CD4-positive, alpha-beta memory T cell (primary cell): Measurements from ENCODE around the gene WARS2. TPM values are rescaled to one million over a fixed set of nuclear protein-coding genes. Genes with fewer than 3 reads are reported as not detected.

Experiments used
- CTCF ChIA-PET: fragments of 350-600 bp; sonication (Branson Sonifier 250); formaldehyde crosslinking; loops from one replicate; lab custom pipeline; 2021; ENCODE audit warnings: inconsistent platforms; ENCODE audit not compliant: partially characterized antibody; lab: Charles Lee
- POLR2A ChIA-PET: fragments of 350-600 bp; sonication (Branson Sonifier 250); formaldehyde crosslinking; loops from one replicate; lab custom pipeline; 2021; ENCODE audit not compliant: partially characterized antibody; lab: Charles Lee
- DNase-seq, 5 donors: peaks; one replicate each; pipeline versions ENCODE4 v3.0.0 to v3.0.0-alpha.2; 2020 to 2022; ENCODE audit warnings: mixed read lengths in 1 of 5
- H3K27ac ChIP-seq: one replicate; pipeline ENCODE4 v1.7.0; 2013; ENCODE audit warnings: low read depth, low read length
- H3K27me3 ChIP-seq: 2 replicates; pipeline ENCODE4 v1.7.0; 2013; ENCODE audit warnings: mild to moderate bottlenecking, low read length, moderate library complexity; ENCODE audit not compliant: insufficient read depth
- H3K36me3 ChIP-seq: 2 replicates; pipeline ENCODE4 v1.7.0; 2013; ENCODE audit warnings: mild to moderate bottlenecking, low read length, moderate library complexity; ENCODE audit not compliant: insufficient read depth
- H3K4me1 ChIP-seq: 2 replicates; pipeline ENCODE4 v1.7.0; 2013; ENCODE audit warnings: mild to moderate bottlenecking, low read length, moderate library complexity; ENCODE audit not compliant: insufficient read depth
- H3K4me3 ChIP-seq, 2 donors: one replicate each; pipeline ENCODE4 v1.7.0; 2013; ENCODE audit warnings: low read length in 2 of 2, mild to moderate bottlenecking in 1 of 2
- H3K9me3 ChIP-seq, 2 donors: one replicate each; pipeline ENCODE4 v1.7.0; 2013; ENCODE audit warnings: low read length in 2 of 2, control low read depth in 1 of 2; ENCODE audit not compliant: control insufficient read depth in 1 of 2
- H3K27ac Mint-ChIP-seq, 7 donors: one replicate each; pipeline ENCODE4 v1.8.0; 2020 to 2021; ENCODE audit warnings: mixed read lengths in 7 of 7, mild to moderate bottlenecking in 6 of 7, inconsistent platforms in 3 of 7, moderate library complexity in 3 of 7
- H3K27me3 Mint-ChIP-seq, 2 donors: one replicate each; pipeline ENCODE4 v1.8.0; 2020 to 2021; ENCODE audit warnings: mixed read lengths in 2 of 2
- H3K36me3 Mint-ChIP-seq, 2 donors: one replicate each; pipeline ENCODE4 v1.8.0; 2020 to 2021; ENCODE audit warnings: mixed read lengths in 2 of 2, inconsistent platforms in 1 of 2, mild to moderate bottlenecking in 1 of 2
- H3K4me1 Mint-ChIP-seq, 4 donors: one replicate each; pipeline ENCODE4 v1.8.0; 2020 to 2021; ENCODE audit warnings: mixed read lengths in 4 of 4, mild to moderate bottlenecking in 1 of 4
- H3K4me3 Mint-ChIP-seq, 8 donors: one replicate each; pipeline ENCODE4 v1.8.0; 2020 to 2021; ENCODE audit warnings: mixed read lengths in 8 of 8, mild to moderate bottlenecking in 7 of 8, moderate library complexity in 6 of 8, inconsistent platforms in 3 of 8
- H3K9me3 Mint-ChIP-seq, 8 donors: one replicate each; pipeline ENCODE4 v1.8.0; 2020 to 2021; ENCODE audit warnings: mixed read lengths in 8 of 8, mild to moderate bottlenecking in 5 of 8, inconsistent platforms in 3 of 8, moderate library complexity in 1 of 8
- intact Hi-C: fragments of 100-400 bp; cut with micrococcal nuclease; formaldehyde crosslinking; loops from one replicate; pipeline ENCODE4 v1.15.1; 2023
- polyA plus RNA-seq, 2 donors: library from polyadenylated mRNA; unstranded; fragments of 300-500 nt; fragmentation: Illumina TruSeq; gene quantifications; one replicate each; pipeline ENCODE4 v1.2.3, GENCODE V29; 2021
- total RNA-seq, 2 experiments: library from RNA; stranded (reverse); gene quantifications; one replicate each; pipeline ENCODE4 v1.2.3, GENCODE V29; 2021

WARS2 gene
- total and polyA plus RNA-seq, 4 experiments from 2014 or later, result 6.9 to 12.4 (median 10.4) TPM

DNA sequence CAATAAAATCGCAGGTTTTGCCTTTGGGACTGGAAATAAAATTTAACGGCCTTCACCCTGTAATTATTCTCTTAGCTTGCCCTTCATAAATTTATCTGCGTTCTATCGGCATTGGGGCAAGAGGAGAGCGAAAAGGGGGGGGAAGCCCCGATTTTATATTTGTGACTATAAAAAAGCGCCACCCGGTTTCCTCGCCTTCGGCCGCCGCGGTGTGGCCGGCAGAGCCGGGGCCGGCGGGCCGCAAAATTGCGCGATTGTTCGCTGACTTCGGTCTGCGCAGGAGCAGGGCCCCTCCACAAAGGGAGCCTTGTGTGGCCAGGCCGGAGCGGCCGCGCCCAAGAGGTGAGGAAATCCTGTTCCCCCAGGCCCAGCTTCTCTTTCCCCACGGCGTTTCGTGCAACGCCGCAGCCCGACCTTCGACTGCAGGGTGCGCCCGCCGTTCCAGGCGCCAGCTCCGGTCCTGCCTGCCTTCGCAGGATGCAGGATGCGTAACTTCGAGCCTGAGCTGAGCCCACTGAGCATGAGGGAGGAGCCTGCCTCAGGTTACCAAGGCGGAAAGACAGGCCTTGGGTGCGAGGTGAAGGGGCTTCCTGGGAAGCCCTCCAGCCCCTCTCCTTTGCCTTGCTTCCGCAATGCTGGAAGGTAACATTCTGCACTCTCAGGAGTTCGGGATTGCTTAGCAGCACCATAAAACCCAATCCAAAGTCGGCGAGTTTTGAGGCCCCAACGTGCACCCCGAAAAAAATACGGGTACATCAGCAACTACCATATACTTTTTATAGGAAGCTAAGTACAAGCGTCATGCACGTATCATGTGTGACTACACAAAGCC lies 147.4 kb downstream of the WARS2 start:
- H3K4me3 Mint-ChIP-seq, result no peak overlapping the region
- H3K27me3 ChIP-seq, result peaks cover 20% of the 10 kb centered on the region
- CTCF ChIA-PET, result interaction anchor here (1.4 kb wide), 1 partner anchor 15 kb away, joined by 3 read pairs; no protein-coding TSS in a partner anchor
- H3K27ac Mint-ChIP-seq, result no peak overlapping the region
- no peaks in the 10 kb centered on the region for H3K9me3 ChIP-seq
- H3K4me1 Mint-ChIP-seq, result peaks cover 0 to 5% (median 3%) of the 10 kb centered on the region in 4 donors
- H3K4me1 ChIP-seq, result no peaks in the 10 kb centered on the region
- H3K9me3 Mint-ChIP-seq, result peaks cover 0 to 44% (median 22%) of the 10 kb centered on the region in 8 donors
- POLR2A ChIA-PET, result no interaction called here
- H3K36me3 ChIP-seq, result no peaks in the 10 kb centered on the region
- no peak overlapping the region for H3K27ac ChIP-seq
- DNase-seq, result no peak
- H3K36me3 Mint-ChIP-seq, result peaks cover 0 to 1% of the 10 kb centered on the region in 2 donors
- intact Hi-C loops, result no loop called here
- H3K4me3 ChIP-seq, result no peak overlapping the region
- peaks cover 60 to 70% of the 10 kb centered on the region in 2 donors for H3K27me3 Mint-ChIP-seq

DNA sequence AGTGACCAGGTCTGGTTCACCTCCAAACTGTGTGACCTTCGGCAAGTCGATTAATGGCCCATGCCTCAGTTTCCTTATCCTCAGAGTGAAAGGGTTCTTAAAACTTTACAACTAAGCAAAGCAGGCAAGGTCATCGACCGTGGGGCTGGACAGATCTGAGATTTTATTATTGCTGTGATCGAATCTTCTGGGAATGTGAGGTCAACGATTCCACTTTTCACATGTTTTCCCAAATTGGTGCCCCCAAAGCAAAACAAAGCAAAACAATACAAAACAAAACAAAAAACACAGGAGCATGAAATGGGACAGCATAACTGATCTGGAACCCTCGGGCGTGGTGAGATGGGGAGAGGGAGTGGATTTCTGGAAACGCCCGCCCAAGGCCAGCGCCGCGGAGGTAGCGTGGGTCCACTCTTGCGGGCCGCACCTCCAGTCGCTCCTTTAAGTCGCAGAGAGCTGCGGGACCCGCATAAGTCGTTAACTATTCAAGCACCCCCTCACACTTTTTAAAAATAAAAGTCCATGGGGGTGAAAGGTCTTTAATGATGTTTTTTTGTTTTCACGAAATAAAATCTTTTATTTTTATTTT lies 148.1 kb downstream of the WARS2 start:
- peaks cover 0 to 42% (median 20%) of the 10 kb centered on the region in 8 donors for H3K9me3 Mint-ChIP-seq
- H3K4me3 ChIP-seq, result no peak overlapping the region
- H3K27ac Mint-ChIP-seq, result peak overlapping the region in 3 of 7 donors; percentile 40 to 59 (median 54)
- H3K27ac ChIP-seq, result no peak overlapping the region
- intact Hi-C loops, result no loop called here
- peaks cover 55 to 65% of the 10 kb centered on the region in 2 donors for H3K27me3 Mint-ChIP-seq
- H3K4me1 Mint-ChIP-seq, result peaks cover 0 to 6% (median 3%) of the 10 kb centered on the region in 4 donors
- no peak overlapping the region for H3K4me3 Mint-ChIP-seq
- H3K36me3 ChIP-seq, result no peaks in the 10 kb centered on the region
- no peak for DNase-seq
- H3K36me3 Mint-ChIP-seq, result peaks cover 0 to 1% of the 10 kb centered on the region in 2 donors
- ChIA-PET CTCF (interaction anchor here (1.4 kb wide), 1 partner anchor 16 kb away, joined by 3 read pairs; no protein-coding TSS in a partner anchor), POLR2A (no interaction called here)
- no peaks in the 10 kb centered on the region for H3K4me1 ChIP-seq
- no peaks in the 10 kb centered on the region for H3K9me3 ChIP-seq
- peaks cover 18% of the 10 kb centered on the region for H3K27me3 ChIP-seq

DNA sequence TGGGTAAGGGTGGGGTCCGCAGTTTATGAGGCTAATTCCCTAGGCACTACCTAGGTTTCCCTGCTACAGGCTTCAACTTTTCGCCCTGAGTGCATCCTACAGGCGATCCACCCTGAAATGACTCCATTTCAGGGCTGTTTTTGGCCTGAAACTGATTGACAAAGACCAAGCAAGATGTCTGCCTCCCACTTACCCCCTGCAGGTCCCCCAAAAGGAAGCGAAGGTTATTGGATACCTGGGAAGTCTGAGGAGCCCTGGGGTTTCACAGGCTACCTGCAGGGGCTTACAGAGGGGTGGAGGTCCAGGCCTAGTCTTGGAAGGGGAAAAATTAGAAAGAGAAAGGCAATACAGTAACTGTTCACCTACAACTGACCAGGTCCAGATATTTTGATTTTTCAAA lies 149.0 kb downstream of the WARS2 start:
- Histone ChIP-seq H3K27ac (no peak overlapping the region), H3K4me1 (peaks cover 5% of the 10 kb centered on the region), H3K4me3 (no peak overlapping the region), H3K36me3 (no peaks in the 10 kb centered on the region), H3K9me3 (no peaks in the 10 kb centered on the region), H3K27me3 (peaks cover 24% of the 10 kb centered on the region)
- Mint-ChIP-seq H3K27me3 (peaks cover 60 to 68% of the 10 kb centered on the region in 2 donors), H3K4me3 (no peak overlapping the region), H3K9me3 (peaks cover 0 to 47% (median 22%) of the 10 kb centered on the region in 8 donors), H3K36me3 (peaks cover 0 to 1% of the 10 kb centered on the region in 2 donors), H3K27ac (no peak overlapping the region), H3K4me1 (peaks cover 0 to 14% (median 9%) of the 10 kb centered on the region in 4 donors)
- DNase-seq, result no peak
- ChIA-PET POLR2A (no interaction called here), CTCF (no interaction called here)
- intact Hi-C loops, result no loop called here

DNA sequence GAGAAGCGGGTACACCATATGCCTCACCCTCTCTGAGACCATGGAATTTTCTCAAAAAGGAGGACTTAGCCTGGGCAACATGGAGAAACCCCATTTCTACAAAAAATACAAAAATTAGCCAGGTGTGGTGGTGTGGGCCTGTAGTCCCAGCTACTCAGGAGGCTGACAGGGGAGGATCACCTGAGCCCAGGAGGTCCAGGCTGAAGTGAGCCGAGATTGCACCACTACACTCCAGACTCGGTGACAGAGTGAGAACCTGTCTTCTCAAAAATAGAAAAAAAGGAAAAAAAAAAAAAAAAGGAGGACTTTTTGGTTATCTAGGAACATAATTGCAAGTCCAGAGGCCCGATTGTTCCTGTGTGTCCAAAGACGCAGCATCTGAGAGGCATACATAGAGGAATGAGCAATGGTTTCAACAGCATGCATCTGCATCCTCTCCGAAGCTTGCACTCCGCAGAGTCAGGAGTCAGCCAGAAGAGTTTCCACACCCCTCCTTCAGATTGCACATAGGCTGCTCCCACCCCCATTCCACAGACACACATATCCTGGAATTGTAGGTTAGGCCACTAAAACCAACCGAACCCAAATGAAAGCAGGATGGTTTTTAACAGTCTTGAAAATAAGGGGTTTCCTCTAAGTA lies 149.8 kb downstream of the WARS2 start:
- Mint-ChIP-seq H3K36me3 (peaks cover 0 to 1% of the 10 kb centered on the region in 2 donors), H3K9me3 (peaks cover 0 to 47% (median 25%) of the 10 kb centered on the region in 8 donors), H3K4me1 (peaks cover 6 to 22% (median 12%) of the 10 kb centered on the region in 4 donors), H3K4me3 (no peak overlapping the region), H3K27ac (no peak overlapping the region), H3K27me3 (peaks cover 62 to 74% of the 10 kb centered on the region in 2 donors)
- intact Hi-C loops, result no loop called here
- Histone ChIP-seq H3K36me3 (no peaks in the 10 kb centered on the region), H3K27me3 (peaks cover 33% of the 10 kb centered on the region), H3K27ac (no peak overlapping the region), H3K9me3 (no peaks in the 10 kb centered on the region), H3K4me3 (no peak overlapping the region), H3K4me1 (peaks cover 5% of the 10 kb centered on the region)
- CTCF ChIA-PET, result no interaction called here
- POLR2A ChIA-PET, result no interaction called here
- no peak for DNase-seq

DNA sequence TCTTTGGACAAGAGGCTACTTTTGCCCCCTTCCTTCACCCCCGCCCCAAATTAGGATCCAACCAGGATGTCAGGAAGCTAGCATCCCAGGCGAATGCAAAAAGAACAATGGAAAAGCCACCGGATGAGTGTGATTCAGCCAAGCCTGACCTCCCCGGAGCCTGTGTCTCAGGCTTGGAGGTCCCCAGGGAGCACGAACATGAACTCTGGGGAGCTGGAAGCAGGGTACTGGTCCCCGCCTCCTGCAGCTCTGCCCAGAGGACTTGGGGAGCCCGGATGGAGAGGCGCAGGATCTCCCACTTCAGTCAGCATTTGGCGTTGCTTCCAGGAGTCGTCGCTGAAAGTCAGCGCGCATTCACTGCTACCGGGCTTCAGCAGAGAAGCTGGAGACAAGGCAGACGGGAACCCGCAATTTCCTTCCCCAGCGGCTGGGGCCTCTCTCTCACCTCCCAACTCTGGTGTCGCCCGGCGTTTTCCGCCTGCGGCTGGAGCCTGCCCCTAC lies 150.5 kb downstream of the WARS2 start:
- peaks cover 0 to 53% (median 30%) of the 10 kb centered on the region in 8 donors for H3K9me3 Mint-ChIP-seq
- Histone ChIP-seq H3K27me3 (peaks cover 38% of the 10 kb centered on the region), H3K4me3 (no peak overlapping the region), H3K4me1 (peaks cover 6% of the 10 kb centered on the region), H3K36me3 (no peaks in the 10 kb centered on the region), H3K27ac (no peak overlapping the region), H3K9me3 (no peaks in the 10 kb centered on the region)
- H3K27ac Mint-ChIP-seq, result no peak overlapping the region
- no peak overlapping the region for H3K4me3 Mint-ChIP-seq
- peaks cover 6 to 28% (median 15%) of the 10 kb centered on the region in 4 donors for H3K4me1 Mint-ChIP-seq
- intact Hi-C loops, result no loop called here
- H3K36me3 Mint-ChIP-seq, result peaks cover 0 to 1% of the 10 kb centered on the region in 2 donors
- DNase-seq, result no peak
- ChIA-PET CTCF (no interaction called here), POLR2A (no interaction called here)
- H3K27me3 Mint-ChIP-seq, result peaks cover 63 to 75% of the 10 kb centered on the region in 2 donors

DNA sequence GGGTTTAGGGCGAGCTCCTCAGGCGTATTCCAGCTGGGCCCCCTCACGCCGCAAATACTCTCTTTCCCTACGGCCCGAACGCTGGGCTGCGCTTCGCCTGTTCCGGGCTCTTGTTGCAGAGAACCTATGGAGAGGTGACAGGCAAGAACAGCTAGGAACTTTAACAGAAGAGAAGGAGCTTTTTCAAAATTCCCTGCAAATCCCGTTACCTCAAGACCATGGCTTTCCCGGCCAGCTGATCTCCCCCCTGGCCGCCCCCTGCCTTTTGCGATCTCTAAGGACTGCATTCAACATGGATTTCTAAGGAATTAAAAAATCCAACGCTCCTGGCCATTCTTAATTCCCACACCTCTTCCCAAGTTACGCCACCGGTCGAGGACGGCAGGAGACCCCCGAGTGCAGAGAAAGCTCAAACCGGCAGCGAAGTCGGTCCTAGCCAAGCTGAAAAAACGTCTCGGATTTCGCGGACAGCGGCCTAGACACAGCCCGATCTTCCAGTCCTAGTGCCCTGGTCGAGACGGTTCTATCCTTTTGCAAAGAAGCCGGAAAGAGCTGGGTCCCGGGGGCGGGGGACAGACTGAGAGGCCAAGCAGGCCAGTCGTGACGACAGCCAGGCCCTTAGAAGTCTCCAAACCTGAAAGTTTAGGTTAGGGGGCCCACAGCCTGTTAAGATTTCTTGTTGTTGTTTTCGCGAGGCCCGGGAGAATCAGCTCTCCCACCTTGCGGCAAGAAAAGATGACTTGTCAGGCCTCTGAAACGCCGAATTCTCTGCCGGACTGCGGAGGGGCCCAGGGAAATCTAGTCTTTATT lies 151.2 kb downstream of the WARS2 start:
- Histone ChIP-seq H3K27me3 (peaks cover 36% of the 10 kb centered on the region), H3K9me3 (no peaks in the 10 kb centered on the region), H3K36me3 (no peaks in the 10 kb centered on the region), H3K27ac (no peak overlapping the region), H3K4me3 (no peak overlapping the region), H3K4me1 (peaks cover 12% of the 10 kb centered on the region)
- peaks cover 0 to 1% of the 10 kb centered on the region in 2 donors for H3K36me3 Mint-ChIP-seq
- H3K9me3 Mint-ChIP-seq, result peaks cover 0 to 52% (median 31%) of the 10 kb centered on the region in 8 donors
- H3K4me1 Mint-ChIP-seq, result peaks cover 9 to 32% (median 18%) of the 10 kb centered on the region in 4 donors
- CTCF ChIA-PET, result no interaction called here
- no peak overlapping the region for H3K27ac Mint-ChIP-seq
- H3K27me3 Mint-ChIP-seq, result peaks cover 61 to 72% of the 10 kb centered on the region in 2 donors
- intact Hi-C loops, result no loop called here
- POLR2A ChIA-PET, result no interaction called here
- no peak for DNase-seq
- H3K4me3 Mint-ChIP-seq, result peak overlapping the region in 2 of 8 donors; percentile 24 to 25
